HEK293 (cell line): ENCODE results near the gene LPIN3.

Experiments used
- AEBP2 ChIP-seq: fragments of 450-650 bp; formaldehyde crosslinking; IDR thresholded peaks from 2 replicates; pipeline ENCODE4 v1.5.1; 2016; ENCODE audit warnings: missing biosample characterization, missing genetic modification characterization, borderline replicate concordance
- ELK4 ChIP-seq: IDR thresholded peaks from 2 replicates; pipeline ENCODE4 v1.6.1; 2011; ENCODE audit warnings: mild to moderate bottlenecking, low read depth, low read length, borderline replicate concordance
- GLI4 ChIP-seq: fragments of 450-650 bp; formaldehyde crosslinking; IDR thresholded peaks from 2 replicates; pipeline ENCODE4 v1.5.1; 2016; ENCODE audit warnings: missing biosample characterization, missing genetic modification characterization
- OVOL3 ChIP-seq: fragments of 450-650 bp; formaldehyde crosslinking; IDR thresholded peaks from 2 replicates; pipeline ENCODE4 v1.5.1; 2016; ENCODE audit warnings: missing biosample characterization, missing genetic modification characterization
- PBX3 ChIP-seq: sonication (generic); formaldehyde crosslinking; IDR thresholded peaks from 2 replicates; pipeline ENCODE4 v1.8.1; 2022; ENCODE audit warnings: mild to moderate bottlenecking, moderate library complexity, missing genetic modification reagents
- PRDM10 ChIP-seq: fragments of 450-650 bp; formaldehyde crosslinking; IDR thresholded peaks from 2 replicates; pipeline ENCODE4 v1.5.1; 2016; ENCODE audit warnings: missing biosample characterization, missing genetic modification characterization
- YY2 ChIP-seq: fragments of 450-650 bp; formaldehyde crosslinking; IDR thresholded peaks from 2 replicates; pipeline ENCODE4 v1.5.1; 2016; ENCODE audit warnings: missing biosample characterization, missing genetic modification characterization
- ZBTB11 ChIP-seq: fragments of 450-650 bp; formaldehyde crosslinking; conservative IDR thresholded peaks from 2 replicates; pipeline ENCODE4 v1.5.1; 2016; ENCODE audit warnings: low read depth, missing biosample characterization, missing genetic modification characterization
- ZBTB26 ChIP-seq: fragments of 450-650 bp; formaldehyde crosslinking; optimal IDR thresholded peaks from 2 replicates; pipeline ENCODE3; 2016; ENCODE audit warnings: missing biosample characterization, mild to moderate bottlenecking, missing genetic modification characterization
- ZBTB8A ChIP-seq: fragments of 450-650 bp; formaldehyde crosslinking; IDR thresholded peaks from 2 replicates; pipeline ENCODE4 v1.5.1; 2016; ENCODE audit warnings: missing biosample characterization, missing genetic modification characterization
- ZNF114 ChIP-seq: fragments of 450-650 bp; formaldehyde crosslinking; IDR thresholded peaks from 2 replicates; pipeline ENCODE4 v1.5.0; 2017; ENCODE audit warnings: missing biosample characterization, missing genetic modification characterization
- ZNF146 ChIP-seq: fragments of 450-650 bp; formaldehyde crosslinking; IDR thresholded peaks from 2 replicates; pipeline ENCODE4 v1.5.1; 2016; ENCODE audit warnings: missing biosample characterization, missing genetic modification characterization
- ZNF175 ChIP-seq: fragments of 450-650 bp; formaldehyde crosslinking; IDR thresholded peaks from 2 replicates; pipeline ENCODE4 v1.5.1; 2016; ENCODE audit warnings: missing biosample characterization, missing genetic modification characterization
- ZNF214 ChIP-seq: fragments of 450-650 bp; formaldehyde crosslinking; IDR thresholded peaks from 2 replicates; pipeline ENCODE4 v1.5.1; 2017; ENCODE audit warnings: missing biosample characterization, mild to moderate bottlenecking, missing genetic modification characterization, borderline replicate concordance
- ZNF221 ChIP-seq: fragments of 450-650 bp; formaldehyde crosslinking; IDR thresholded peaks from 2 replicates; pipeline ENCODE4 v1.5.1; 2017; ENCODE audit warnings: missing biosample characterization, missing genetic modification characterization, borderline replicate concordance
- ZNF292 ChIP-seq: fragments of 450-650 bp; formaldehyde crosslinking; IDR thresholded peaks from 2 replicates; pipeline ENCODE4 v1.5.1; 2016; ENCODE audit warnings: low read depth, missing biosample characterization, missing genetic modification characterization, borderline replicate concordance
- ZNF302 ChIP-seq: fragments of 450-650 bp; formaldehyde crosslinking; IDR thresholded peaks from 2 replicates; pipeline ENCODE4 v1.5.1; 2016; ENCODE audit warnings: missing biosample characterization, missing genetic modification characterization, low read depth
- ZNF341 ChIP-seq: fragments of 450-650 bp; formaldehyde crosslinking; IDR thresholded peaks from 2 replicates; pipeline ENCODE4; 2016; ENCODE audit warnings: low read depth, missing biosample characterization, missing genetic modification characterization
- ZNF391 ChIP-seq: fragments of 450-650 bp; formaldehyde crosslinking; IDR thresholded peaks from 2 replicates; pipeline ENCODE4 v1.5.1; 2016; ENCODE audit warnings: low read depth, missing biosample characterization, missing genetic modification characterization, borderline replicate concordance
- ZNF555 ChIP-seq: fragments of 450-650 bp; formaldehyde crosslinking; conservative IDR thresholded peaks from 2 replicates; pipeline ENCODE4 v1.5.1; 2017; ENCODE audit warnings: missing biosample characterization, mild to moderate bottlenecking, missing genetic modification characterization, inconsistent platforms
- ZNF561 ChIP-seq: fragments of 450-650 bp; IDR thresholded peaks from 2 replicates; pipeline ENCODE4 v1.5.1; 2018; ENCODE audit warnings: missing biosample characterization, missing genetic modification characterization, borderline replicate concordance
- ZNF580 ChIP-seq: fragments of 450-650 bp; formaldehyde crosslinking; IDR thresholded peaks from 2 replicates; pipeline ENCODE4 v1.5.1; 2016; ENCODE audit warnings: missing biosample characterization, missing genetic modification characterization
- ZNF610 ChIP-seq: fragments of 450-650 bp; formaldehyde crosslinking; IDR thresholded peaks from 2 replicates; pipeline ENCODE4 v1.5.1; 2016; ENCODE audit warnings: missing biosample characterization, missing genetic modification characterization, borderline replicate concordance
- ZNF621 ChIP-seq: fragments of 450-650 bp; formaldehyde crosslinking; IDR thresholded peaks from 2 replicates; pipeline ENCODE4 v1.5.1; 2017; ENCODE audit warnings: missing biosample characterization, missing genetic modification characterization
- ZNF626 ChIP-seq: fragments of 450-650 bp; sonication (Bioruptor Pico); formaldehyde crosslinking; IDR thresholded peaks from 2 replicates; pipeline ENCODE4 v1.5.1; 2018; ENCODE audit warnings: missing biosample characterization, missing genetic modification characterization, inconsistent platforms

LPIN3 gene

GRCh38 chr20:41316602-41317545, 23.7 kb upstream of the LPIN3 start (continued):
- TF ChIP-seq ZNF561 (tag by site-specific recombination): peak; percentile 92
- no peak for TF ChIP-seq ZNF221 (tag by site-specific recombination)
- TF ChIP-seq ZNF146 (tag by site-specific recombination): no peak
- TF ChIP-seq OVOL3 (tag by site-specific recombination): no peak
- TF ChIP-seq PRDM10: peak; percentile 67
- TF ChIP-seq ZNF610 (tag by site-specific recombination): peak; percentile 44; the same call in 1 of the 2 replicates
- TF ChIP-seq GLI4 (tag by site-specific recombination): no peak
- no peak for TF ChIP-seq ZNF292
- TF ChIP-seq ZNF341 (tag by site-specific recombination): peak; percentile 84
- TF ChIP-seq ZNF302 (tag by site-specific recombination): no peak
- no peak for TF ChIP-seq ZNF555
- TF ChIP-seq ZBTB11 (tag by site-specific recombination): 0 out of 2 replicates have a peak, but pooled peaks have one; percentile 20
- no peak for TF ChIP-seq ZNF114 (tag by site-specific recombination)
- TF ChIP-seq ZNF580 (tag by site-specific recombination): no peak
- TF ChIP-seq ZNF626 (tag by site-specific recombination): no peak
- TF ChIP-seq PBX3 (CRISPR knock-in tag): no peak
- no peak for TF ChIP-seq ZNF175
- TF ChIP-seq ZNF391: peak; percentile 34; the same call in 1 of the 2 replicates
- 0 out of 2 replicates have a peak, but pooled peaks have one; percentile 18 for TF ChIP-seq YY2 (tag by site-specific recombination)
- no peak for TF ChIP-seq ELK4
- TF ChIP-seq ZBTB26: peak; percentile 86
- no peak for TF ChIP-seq ZNF214 (tag by site-specific recombination)
- TF ChIP-seq ZNF621 (tag by site-specific recombination): no peak
- TF ChIP-seq AEBP2 (tag by site-specific recombination): no peak
- peak; percentile 84 for TF ChIP-seq ZBTB8A
